NCI-H774 (cell line): ENCODE data around the gene COX20.
"Not testable (repeated sequence)": the region's sequence is repeated elsewhere in the genome, so short reads cannot be mapped to it uniquely, and the experiment has no call there.

Experiments used
- DNase-seq: peaks from one replicate; lab custom pipeline; 2025; lab: John Stamatoyannopoulos, UW

Gene COX20

DNA sequence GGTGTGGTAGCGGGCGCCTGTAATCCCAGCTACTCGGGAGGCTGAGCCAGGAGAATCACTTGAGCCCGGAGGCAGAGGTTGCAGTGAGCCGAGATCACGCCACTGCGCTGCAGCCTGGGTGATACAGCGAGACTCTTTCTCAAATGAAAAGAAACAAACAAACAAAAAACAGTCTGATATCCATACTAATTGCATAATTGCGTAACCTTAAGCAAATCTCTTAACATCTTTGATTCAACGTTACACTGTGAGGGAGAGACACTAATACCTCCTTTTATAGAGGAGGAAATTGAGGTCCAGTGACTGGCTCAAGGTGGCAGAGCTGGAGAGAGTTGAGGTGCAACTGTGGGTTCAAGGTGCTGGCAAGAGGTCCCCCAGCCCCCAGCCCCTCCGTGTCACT is 12.6 kb upstream of the COX20 start:
- DNase-seq: no peak

DNA sequence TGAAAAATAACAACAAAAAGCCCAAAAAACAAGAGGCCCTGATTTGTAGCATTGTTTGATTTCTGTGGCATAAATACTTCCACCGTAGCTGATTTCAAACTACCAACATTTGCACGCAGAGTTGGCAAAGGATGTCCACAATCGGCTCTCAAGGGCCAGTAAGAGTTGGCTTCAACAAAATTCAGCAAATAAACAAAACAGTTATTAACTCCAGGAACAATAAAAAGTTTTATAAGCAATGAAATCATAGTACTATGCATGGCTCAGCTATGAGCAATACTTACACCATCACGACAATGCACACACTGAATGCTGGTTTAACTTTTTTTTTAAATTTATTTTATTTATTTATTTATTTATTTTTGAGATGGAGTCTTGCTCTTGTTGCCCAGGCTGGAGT is 8.7 kb upstream of the COX20 start:
- no peak for DNase-seq

DNA sequence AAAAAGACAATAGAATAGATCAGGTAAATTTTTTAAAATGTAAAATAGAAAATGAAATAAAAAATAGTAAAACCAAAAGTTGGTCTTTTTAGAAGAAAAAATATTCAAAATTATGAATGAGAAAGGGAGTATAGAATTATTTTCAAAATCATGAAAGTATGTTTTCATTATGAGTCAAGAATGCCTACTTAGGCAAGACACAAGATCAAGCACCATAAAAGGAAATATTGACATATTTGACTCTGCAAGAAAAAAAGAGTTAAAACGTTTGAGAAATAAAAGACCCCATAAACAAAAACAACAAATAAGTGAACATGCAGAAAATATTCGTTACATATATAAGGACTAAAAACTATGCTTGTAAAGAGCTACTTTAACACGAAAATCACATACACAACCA is 4.8 kb upstream of the COX20 start:
- no peak for DNase-seq

DNA sequence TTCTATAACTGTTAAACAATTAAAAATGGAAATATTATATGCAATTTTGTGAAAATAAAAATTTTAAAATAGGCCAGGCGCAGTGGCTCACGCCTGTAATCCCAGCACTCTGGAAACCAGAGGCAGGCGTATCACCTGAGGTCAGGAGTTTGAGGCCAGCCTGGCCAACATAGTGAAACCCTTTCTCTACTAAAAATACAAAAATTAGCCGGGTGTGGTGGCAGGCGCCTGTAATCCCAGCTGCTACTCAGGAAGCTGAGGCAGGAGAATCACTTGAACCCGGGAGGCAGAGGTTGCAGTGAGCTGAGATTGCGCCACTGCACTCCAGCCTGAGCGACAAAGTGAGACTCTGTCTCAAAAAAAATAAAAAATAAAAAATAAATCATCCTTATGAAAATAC is 2.2 kb upstream of the COX20 start:
- DNase-seq: not testable (repeated sequence)

DNA sequence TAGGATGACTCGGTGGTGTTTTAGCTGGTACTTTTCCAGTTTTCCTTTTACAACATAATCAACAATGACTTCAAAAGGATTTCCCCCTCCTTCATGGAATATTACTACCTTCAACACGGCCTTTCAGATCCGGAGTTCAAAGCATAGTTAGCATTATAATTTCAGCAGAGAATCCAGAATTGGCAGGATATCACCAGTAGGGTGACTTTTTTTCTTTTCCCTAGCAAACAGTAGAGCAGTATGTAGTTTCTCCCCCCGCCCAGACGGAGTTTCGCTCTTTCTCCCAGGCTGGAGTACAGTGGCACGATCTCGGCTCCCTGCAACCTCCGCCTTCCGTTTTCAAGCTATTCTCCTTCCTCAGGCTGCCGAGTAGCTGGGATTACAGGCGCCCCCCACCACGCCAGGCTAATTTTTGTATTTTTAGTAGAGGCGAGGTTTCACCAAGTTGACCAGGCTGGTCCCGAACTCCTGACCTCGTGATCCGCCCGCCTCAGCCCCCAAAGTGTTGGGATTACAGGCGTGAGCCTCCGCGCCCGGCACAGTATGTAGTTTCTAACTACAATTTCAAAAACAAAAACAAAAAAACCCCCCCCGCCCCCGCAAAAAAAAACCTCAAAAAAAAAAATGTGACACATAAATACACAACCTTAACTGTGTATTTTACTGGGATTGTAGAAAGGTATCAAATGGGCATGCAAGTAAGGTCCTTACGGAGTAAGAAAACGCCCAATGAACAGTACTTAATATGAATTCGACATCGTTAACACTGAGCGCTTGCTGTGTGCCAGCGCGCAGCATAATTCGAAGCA is 1.5 kb upstream of the COX20 start:
- peak; percentile 72 for DNase-seq

DNA sequence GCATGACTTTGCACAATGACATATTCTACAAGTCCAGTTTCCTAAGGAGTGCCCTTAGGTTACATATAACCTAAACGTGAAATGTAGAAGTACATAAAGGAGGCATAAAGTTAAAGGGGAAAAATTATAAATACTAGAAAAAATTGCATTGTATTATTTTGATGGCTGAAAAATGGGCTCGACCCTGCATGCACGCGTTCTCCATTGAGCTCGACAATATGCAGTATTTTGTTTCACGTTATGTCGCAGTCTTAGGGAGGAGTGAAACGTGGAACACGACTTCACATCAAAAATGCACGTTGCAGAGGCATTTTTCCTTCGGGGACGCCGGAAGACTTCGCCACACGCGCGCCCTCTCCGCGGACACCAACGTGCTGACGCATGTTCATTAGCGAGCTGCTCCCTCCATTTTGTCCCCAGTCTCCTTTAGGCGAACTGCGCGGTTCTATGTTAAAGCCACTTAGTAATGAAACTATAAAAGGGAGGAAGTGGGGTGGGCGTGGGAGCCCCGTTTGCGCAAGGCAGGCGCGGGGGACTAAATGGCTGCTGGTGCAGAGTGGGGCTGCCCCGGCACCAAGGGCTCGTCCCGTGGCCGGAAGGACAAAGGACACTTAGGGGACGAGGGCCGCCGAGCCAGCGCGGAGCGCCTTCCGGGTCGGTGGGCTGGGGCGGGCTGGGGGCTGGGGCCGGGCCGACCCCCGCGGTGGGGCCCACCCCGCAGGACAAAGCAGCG is 749 bp upstream of the COX20 start:
- peak; percentile 95 for DNase-seq

DNA sequence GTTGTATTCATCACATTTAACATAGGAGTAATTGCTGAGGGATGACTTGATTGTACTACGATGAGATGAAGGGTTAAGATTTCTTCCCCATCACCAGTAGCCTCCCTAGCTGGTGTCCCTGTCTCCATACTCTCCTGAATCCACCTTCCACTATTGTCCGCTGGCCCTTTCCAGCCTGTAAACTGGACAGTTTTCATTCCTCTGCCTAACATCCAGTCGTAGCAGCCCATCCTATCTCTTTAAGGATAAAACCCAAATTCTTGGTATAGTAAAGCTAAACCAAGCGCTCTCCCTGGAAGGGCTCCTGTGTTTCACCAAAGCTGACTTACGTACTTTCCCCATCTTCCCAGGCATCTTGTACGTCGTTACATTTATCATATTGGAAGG is 670 bp downstream of the COX20 start:
- no peak for DNase-seq

DNA sequence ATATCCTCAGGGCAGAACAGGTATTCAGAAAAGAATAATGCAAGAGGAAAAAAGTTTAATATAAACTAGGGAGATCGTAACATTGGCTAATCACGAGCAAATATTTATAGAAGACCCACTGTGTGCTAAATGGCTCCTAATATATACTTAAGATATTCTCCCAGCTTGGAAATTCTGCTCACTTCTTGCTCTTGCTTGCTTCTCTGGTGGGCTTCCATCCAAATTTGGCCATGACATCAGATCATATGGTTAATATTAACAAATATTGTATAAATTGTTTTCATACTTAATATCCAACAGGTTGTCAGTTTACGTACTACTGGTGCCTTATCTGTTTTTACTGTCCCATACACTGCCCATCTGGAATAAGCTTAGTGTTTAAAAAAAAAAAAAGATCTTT is 1.1 kb downstream of the COX20 start:
- no peak for DNase-seq

DNA sequence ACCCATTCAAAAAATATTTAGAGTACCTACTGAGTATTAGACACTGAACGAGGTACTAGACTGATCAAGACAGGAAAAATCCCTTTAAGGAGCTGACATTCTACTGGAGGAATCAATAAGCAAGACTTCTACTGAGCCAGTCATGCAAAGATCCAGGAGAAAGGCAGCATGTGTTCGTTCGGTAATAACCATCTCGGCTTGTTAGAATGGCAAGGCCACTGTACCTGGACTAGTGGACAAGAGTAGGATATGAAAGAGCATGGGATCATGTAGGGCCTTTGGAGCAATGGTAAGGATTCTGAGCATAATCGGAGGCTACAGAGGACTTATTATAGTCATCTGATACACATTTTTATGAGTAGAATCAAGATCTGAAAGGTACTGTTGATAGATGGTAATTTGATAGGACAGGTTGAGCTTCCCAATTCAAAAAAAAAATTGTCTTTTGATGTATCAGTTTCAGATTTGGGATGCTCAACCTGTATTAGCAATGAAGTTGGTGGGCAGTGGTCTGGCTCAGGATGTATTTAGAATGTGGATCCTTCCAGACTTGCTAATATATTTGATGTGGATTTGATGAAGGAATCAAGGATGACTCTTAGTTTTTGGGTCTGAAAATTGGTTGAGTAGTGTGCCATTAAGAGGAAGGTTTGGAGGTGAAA is 2.3 kb downstream of the COX20 start:
- DNase-seq: no peak

DNA sequence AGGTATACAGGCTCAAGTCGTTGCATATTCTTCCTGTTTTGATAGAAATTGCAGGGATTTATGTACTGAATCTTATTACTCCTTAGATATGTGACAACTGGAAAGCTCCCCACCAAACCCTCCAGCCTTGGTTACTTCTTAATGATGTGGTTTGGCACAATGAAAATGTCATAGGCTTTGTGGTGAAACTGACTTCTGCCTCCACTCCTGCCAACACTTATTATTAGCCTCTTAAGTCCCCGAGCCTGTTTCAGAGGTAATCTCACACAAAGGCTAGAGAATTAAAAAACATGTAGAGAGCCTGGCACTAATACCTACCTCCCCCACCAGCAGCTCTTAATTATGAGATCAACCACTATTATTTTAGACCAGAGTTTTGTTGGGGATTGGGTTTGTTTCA is 4.2 kb downstream of the COX20 start:
- DNase-seq: no peak

DNA sequence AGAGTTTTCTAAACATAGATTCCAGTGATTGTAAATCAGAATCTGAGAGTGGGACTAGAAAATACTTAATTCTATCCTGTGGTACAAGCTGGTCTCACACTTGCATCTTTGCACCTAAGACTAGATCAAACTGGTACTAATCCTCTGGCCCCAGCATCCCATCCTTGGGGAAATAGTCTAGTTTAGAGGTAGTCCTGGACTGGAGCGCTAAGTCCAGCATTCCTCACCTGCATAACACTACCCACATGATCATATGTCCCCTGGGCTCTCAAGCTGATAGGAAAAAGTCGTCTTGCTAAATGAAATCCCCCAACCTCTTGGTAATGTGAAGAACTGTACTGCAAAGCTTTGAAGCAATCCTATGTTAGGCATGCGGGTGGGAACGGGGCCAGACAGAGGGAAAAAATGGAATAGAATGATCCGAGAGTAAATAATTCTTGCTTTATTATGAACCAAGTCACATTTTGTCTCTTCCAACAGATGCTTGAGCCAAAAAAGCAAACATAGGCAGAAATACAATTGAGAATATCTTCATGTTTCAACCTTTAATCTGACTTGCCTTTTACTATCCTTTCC is 4.8 kb downstream of the COX20 start:
- DNase-seq: no peak

DNA sequence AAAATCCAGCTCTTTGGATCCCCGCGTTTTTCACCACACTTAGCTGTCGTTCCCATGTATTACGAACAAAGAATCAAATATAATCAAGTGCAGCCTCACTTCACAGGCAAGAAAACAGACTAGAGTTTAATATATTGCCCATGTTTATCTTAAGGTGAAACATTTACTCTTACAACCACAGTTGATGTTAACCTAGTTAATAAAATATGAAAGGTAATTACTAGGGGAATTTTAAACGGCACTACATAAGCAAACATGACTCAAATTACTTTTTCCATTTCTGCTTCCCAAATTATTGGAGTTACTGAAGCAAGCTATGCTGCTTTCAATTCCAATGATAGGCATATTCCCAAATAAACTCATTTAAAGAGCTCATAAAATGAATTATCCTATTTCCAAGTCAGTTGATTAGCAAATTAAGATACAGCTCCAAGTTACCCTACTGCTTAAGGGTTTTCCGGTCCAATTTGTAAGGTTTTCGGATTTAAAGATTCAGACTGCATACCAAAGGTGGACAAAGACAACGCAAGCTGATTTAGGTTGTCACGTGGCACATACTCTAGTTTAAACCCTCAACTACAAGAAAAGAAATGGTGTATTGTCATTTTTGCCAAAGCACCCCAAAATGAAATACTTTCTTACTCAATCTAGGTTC is 5.9 kb downstream of the COX20 start:
- DNase-seq: no peak

DNA sequence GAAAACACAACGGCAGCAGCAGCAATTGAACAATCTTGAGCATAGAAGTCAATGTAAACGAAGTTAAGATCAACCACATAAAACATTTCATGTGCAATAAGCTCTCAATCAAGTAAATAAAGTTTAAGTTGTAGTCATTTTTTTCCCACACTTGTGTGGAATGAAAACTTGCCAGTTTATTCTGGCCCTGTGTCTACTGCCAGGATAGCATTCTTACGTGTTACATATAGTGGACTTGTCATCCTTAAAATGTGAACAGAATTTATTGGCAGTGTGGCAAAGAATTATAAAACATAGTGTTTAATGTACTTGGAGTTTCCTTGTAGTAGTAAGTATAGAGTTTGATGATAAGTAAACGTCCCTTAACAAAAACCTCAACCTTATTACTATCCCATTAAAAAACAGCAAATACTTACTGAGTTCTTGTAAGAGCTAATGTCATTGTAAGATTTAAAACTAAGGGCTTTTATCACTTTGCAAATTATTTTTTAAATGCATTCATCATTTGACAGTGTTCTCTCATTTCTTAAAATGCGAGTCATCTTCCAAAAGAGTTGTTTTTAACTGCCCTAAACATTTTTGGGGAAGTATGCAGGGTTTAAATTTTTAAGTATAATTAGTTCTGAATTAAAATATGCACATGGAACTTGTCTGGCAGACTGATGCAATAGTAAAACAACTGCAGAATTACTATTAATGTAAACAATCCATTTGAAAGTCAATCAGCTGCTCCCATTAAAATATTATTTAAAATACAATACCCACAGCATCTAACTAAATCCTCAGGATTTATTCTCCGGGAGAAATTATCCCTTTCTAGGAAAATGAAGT is 7.9 kb downstream of the COX20 start:
- DNase-seq: no peak

DNA sequence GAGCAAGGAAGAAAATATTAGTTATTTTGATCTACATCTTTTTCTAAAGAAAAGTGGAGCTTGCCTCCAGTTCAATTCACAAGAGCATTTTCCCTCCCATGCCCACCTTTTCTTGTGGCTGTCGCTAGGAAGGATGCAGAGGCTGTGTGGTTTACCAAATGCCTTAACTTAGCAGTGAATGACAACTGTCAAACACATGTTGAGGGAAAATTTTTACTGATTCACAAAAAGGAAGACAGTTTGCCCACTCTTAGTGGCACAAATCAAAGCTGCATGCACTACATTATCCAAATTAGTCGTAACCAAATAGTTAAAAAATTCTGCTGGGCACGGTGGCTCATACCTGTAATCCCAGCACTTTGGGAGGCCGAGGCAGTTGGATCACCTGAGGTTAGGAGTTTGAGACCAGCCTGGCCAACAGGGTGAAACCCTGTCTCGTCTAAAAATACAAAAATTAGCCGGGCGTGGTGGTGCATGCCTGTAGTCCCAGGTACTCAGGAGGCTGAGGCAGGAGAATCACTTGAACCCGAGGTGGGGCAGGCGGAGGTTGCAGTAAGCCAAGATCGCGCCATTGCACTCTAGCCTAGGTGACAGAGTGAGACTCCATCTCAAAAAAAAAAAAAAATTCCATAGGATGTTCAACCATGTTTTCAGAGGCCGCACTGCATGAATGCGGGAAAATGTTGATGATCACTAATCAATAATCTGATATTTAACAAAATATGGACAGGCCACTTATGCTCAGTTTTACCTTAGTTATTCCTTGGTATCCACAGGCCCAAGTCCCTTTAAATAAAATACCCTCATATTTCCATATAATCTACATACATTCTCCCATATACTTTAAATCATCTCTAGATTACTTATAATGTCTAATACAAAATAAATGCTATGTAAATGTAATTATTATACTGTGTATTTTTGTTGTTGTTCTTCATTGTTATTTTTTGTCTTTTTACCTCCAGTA is 9.0 kb downstream of the COX20 start:
- no peak for DNase-seq

DNA sequence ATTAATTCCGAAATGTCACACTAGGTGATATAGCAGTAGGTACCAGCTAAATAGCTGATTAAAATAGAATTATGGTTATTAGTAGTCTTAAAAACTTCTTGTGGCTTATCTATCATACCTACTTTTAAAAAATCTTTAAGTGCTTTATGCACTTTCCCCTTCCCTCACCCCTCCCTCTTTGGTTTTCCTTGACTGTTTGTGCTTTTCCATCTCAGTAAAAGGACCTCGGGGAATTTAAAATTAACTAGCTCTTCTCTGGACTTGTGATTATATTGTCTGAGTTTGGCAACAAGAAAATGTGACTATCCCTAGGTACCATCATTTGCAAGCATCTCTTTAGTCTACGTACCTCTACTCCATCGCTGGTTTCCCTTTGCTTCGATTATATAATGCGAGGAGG is 11.2 kb downstream of the COX20 start:
- no peak for DNase-seq

DNA sequence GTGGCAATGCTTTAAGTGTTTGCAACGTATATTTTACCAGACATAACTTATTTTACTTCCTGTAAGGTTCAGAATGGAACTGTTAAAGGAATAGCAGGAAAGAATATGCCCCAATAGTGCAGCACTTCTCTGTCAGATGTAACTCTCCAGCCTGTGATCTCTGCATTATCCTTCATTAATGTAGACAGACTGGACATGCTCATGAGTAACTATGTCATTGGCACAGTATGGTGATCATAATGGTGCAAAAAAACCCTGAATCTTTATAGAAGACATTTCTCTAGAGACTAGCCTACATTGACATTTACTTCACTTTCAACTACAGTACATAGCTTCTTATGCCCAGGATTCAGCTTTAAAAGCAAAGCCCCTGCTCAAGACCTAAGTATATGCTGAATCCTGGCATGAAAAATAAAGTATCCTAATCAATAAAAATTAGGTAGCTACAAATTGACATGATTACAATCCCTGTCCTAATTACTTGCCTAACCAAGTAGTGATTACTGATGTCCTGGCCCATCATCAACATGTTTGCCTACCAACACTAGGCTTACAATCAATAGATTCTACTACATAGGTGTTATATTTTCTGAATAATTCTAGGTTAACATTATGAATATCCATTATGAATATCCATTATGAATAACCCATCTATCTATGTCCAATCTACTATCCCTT is 13.9 kb downstream of the COX20 start:
- DNase-seq: no peak

DNA sequence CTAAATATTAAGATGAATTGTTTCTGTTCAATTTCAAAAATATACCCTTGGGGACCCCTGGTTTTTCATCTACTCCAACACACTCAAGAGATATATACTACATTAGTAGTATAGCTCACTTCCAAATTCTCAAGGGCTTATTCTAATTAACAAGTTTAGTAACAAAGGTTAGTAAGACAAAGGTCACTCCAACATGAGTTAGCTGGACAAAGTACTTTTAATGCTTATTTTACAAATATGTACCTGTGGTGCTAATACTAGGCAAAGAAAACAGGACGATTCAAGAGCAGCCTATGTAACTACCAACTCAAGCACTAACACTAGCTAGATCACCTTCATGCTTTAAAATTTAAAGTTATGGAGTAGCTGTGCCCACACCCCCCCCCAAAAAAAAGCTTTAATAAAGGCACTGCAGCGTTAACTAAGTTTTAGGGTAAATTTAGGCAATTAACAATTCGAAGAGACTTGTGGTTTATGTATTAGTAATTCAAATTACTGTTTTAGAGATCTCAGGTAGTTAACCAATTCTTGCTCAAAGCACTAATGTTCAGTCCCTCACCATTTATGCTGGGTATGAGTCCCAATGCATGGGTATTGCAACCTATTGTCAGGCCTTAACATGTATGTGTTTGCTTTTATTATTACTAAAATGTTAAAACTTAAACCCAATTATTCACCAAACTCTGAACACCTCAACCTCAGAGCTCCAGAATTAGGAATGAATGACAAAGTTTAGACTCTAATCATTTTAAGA is 14.8 kb downstream of the COX20 start:
- no peak for DNase-seq

DNA sequence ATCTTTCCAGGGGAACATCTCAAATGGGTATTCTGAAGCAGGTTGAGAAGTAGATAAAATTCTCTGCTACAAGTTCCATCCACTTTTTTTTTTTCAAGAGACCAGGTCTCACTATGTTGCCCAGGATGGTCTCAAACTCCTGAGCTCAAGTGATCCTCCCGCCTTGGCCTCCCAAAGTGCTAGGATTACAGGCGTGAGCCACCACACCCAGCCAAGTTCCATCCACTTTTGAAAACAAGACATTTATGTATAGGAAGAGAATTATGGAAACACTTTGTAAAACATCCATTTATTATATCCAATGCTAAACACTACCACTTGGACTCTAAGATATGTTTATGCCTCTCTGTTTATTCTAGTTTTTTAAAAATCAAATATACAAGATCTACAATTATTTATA is 15.4 kb downstream of the COX20 start:
- no peak for DNase-seq
